SK-N-SH (cell line): ENCODE measurements around the gene TMA16. TPM values are rescaled to one million over a fixed set of nuclear protein-coding genes. Genes with fewer than 3 reads are reported as not detected.

ENCODE experiments used
- CTCF ChIA-PET: fragments of 300-600, 350-600 bp; formaldehyde crosslinking; extraction: SDS; loops from one replicate; lab custom pipeline; 2021; lab: Yijun Ruan, JAX
- POLR2A ChIA-PET: fragments of 350-600 bp; sonication (Branson Sonifier 250); formaldehyde crosslinking; extraction: SDS; loops from one replicate; lab custom pipeline; 2020; ENCODE audit warnings: antibody characterized with exemption, inconsistent platforms; lab: Yijun Ruan, JAX
- DNase-seq: peaks from one replicate; pipeline ENCODE4 v3.0.0; 2012
- H2AFZ ChIP-seq: fragments of 200-600 bp; sonication (generic); 2 replicates; pipeline ENCODE4 v1.8.1; 2016; ENCODE audit warnings: antibody characterized with exemption, mild to moderate bottlenecking, low read depth
- H3F3A ChIP-seq: fragments of 200-600 bp; sonication (generic); replicated peaks from 2 replicates; pipeline ENCODE3; 2016; ENCODE audit warnings: antibody characterized with exemption, mild to moderate bottlenecking; ENCODE audit not compliant: insufficient read depth
- H3K27ac ChIP-seq, 2 experiments: fragments of 200-500 bp in 1 of 2; fragments of 200-600 bp in 1 of 2; sonication (Bioruptor generic) in 1 of 2; sonication (generic), shearing (Covaris generic) in 1 of 2; 2 replicates each; pipeline versions ENCODE4 v1.5.1 to v1.6.1; 2014 to 2016; ENCODE audit warnings: low read depth in 2 of 2, inconsistent platforms in 1 of 2, low read length in 1 of 2, mild to moderate bottlenecking in 1 of 2, mixed read lengths in 1 of 2
- H3K27me3 ChIP-seq: fragments of 200-600 bp; sonication (generic), shearing (Covaris generic); 2 replicates; pipeline ENCODE4 v1.6.1; 2016; ENCODE audit warnings: mixed run types; ENCODE audit not compliant: insufficient read depth
- H3K36me3 ChIP-seq, 2 experiments: fragments of 200-500 bp in 1 of 2; fragments of 200-600 bp in 1 of 2; sonication (Bioruptor generic) in 1 of 2; sonication (generic) in 1 of 2; replicated peaks in 1 of 2; 2 replicates each; pipeline versions ENCODE3 to v1.5.1; 2014 to 2016; ENCODE audit warnings: low read length in 1 of 2, mild to moderate bottlenecking in 1 of 2; ENCODE audit not compliant: insufficient read depth in 2 of 2, control insufficient read depth in 1 of 2
- H3K4me1 ChIP-seq, 2 experiments: fragments of 200-500 bp in 1 of 2; fragments of 200-600 bp in 1 of 2; sonication (Bioruptor generic) in 1 of 2; sonication (generic), shearing (Covaris generic) in 1 of 2; 2 replicates each; pipeline versions ENCODE4 v1.5.1 to v1.6.1; 2014 to 2016; ENCODE audit warnings: low read depth in 1 of 2, low read length in 1 of 2, mixed run types in 1 of 2; ENCODE audit not compliant: insufficient read depth in 2 of 2, control insufficient read depth in 1 of 2
- H3K4me2 ChIP-seq: fragments of 200-600 bp; sonication (generic), shearing (Covaris generic); 2 replicates; pipeline ENCODE4 v1.6.1; 2017; ENCODE audit warnings: mixed run types
- H3K4me3 ChIP-seq, 2 experiments: fragments of 200-500 bp in 1 of 2; fragments of 200-600 bp in 1 of 2; sonication (Bioruptor generic) in 1 of 2; sonication (generic), shearing (Covaris generic) in 1 of 2; 2 replicates each; pipeline versions ENCODE4 v1.5.1 to v1.8.1; 2014 to 2016; ENCODE audit warnings: low read depth in 2 of 2, inconsistent platforms in 1 of 2, low read length in 1 of 2, mild to moderate bottlenecking in 1 of 2, mixed read lengths in 1 of 2, moderate library complexity in 1 of 2
- H3K79me2 ChIP-seq: fragments of 200-600 bp; sonication (generic); 2 replicates; pipeline ENCODE4 v1.8.1; 2017; ENCODE audit warnings: mild to moderate bottlenecking; ENCODE audit not compliant: insufficient read depth
- H3K9ac ChIP-seq: fragments of 200-600 bp; sonication (generic); 2 replicates; pipeline ENCODE4 v1.6.1; 2017; ENCODE audit warnings: mixed run types
- H3K9me2 ChIP-seq: fragments of 200-600 bp; sonication (generic); 2 replicates; pipeline ENCODE4 v1.6.1; 2017; ENCODE audit warnings: mixed run types
- H3K9me3 ChIP-seq: fragments of 200-600 bp; sonication (generic); 2 replicates; pipeline ENCODE4 v1.6.1; 2017; ENCODE audit warnings: mixed run types, mild to moderate bottlenecking, moderate library complexity
- H4K20me1 ChIP-seq: fragments of 200-600 bp; sonication (generic); 2 replicates; pipeline ENCODE4 v1.6.1; 2017; ENCODE audit warnings: mild to moderate bottlenecking, mixed run types; ENCODE audit not compliant: insufficient read depth
- ELF1 ChIP-seq: IDR thresholded peaks from 2 replicates; pipeline ENCODE4 v1.4.0; 2012
- EP300 ChIP-seq, 2 experiments: IDR thresholded peaks; 2 replicates each; pipeline versions ENCODE4 v1.4.0 to v1.6.1; 2012; ENCODE audit warnings: borderline replicate concordance in 1 of 2, low read depth in 1 of 2, low read length in 1 of 2
- FOSL2 ChIP-seq: IDR thresholded peaks from 2 replicates; pipeline ENCODE4 v1.4.0; 2012; ENCODE audit warnings: low read depth, mild to moderate bottlenecking, moderate library complexity, borderline replicate concordance
- FOXJ3 ChIP-seq: sonication (generic); formaldehyde crosslinking; IDR thresholded peaks from 2 replicates; pipeline ENCODE4 v1.5.1; 2020; ENCODE audit warnings: mild to moderate bottlenecking, missing genetic modification reagents
- FOXM1 ChIP-seq: IDR thresholded peaks from 2 replicates; pipeline ENCODE4 v1.4.0; 2012; ENCODE audit warnings: low read depth, mild to moderate bottlenecking
- JUND ChIP-seq: IDR thresholded peaks from 2 replicates; pipeline ENCODE4 v1.4.0; 2012
- MEF2A ChIP-seq: IDR thresholded peaks from 2 replicates; pipeline ENCODE4 v1.4.0; 2012; ENCODE audit warnings: low read depth, borderline replicate concordance
- NFIC ChIP-seq: IDR thresholded peaks from 2 replicates; pipeline ENCODE4 v1.4.0; 2012; ENCODE audit warnings: borderline replicate concordance
- RAD21 ChIP-seq: IDR thresholded peaks from 2 replicates; pipeline ENCODE4 v1.6.1; 2012; ENCODE audit warnings: mild to moderate bottlenecking, low read length
- RCOR1 ChIP-seq: fragments of 150-350 bp; IDR thresholded peaks from 2 replicates; pipeline ENCODE4 v1.6.1; 2017; ENCODE audit warnings: antibody characterized with exemption, low read length
- RFX5 ChIP-seq: IDR thresholded peaks from 2 replicates; pipeline ENCODE4 v1.6.1; 2012; ENCODE audit warnings: mild to moderate bottlenecking, improper control_type of control experiment, low read length
- RXRA ChIP-seq: IDR thresholded peaks from 2 replicates; pipeline ENCODE4 v1.4.0; 2012; ENCODE audit warnings: low read depth, mild to moderate bottlenecking, borderline replicate concordance
- SIN3A ChIP-seq: IDR thresholded peaks from 2 replicates; pipeline ENCODE4 v1.6.1; 2012; ENCODE audit warnings: low read depth, mild to moderate bottlenecking, low read length, moderate library complexity, borderline replicate concordance
- SMC3 ChIP-seq: IDR thresholded peaks from 2 replicates; pipeline ENCODE4 v1.6.1; 2012; ENCODE audit warnings: low read depth, low read length, improper control_type of control experiment
- TEAD4 ChIP-seq: IDR thresholded peaks from 2 replicates; pipeline ENCODE4 v1.4.0; 2012; ENCODE audit warnings: mild to moderate bottlenecking, borderline replicate concordance; ENCODE audit not compliant: insufficient read depth
- YY1 ChIP-seq: IDR thresholded peaks from 2 replicates; pipeline ENCODE4 v1.4.0; 2012; ENCODE audit warnings: low read depth, mild to moderate bottlenecking
- WGBS: methylation state at CpG from one replicate; pipeline ENCODE4 v1.1.6; 2017; ENCODE audit warnings: low lambda C conversion rate; 5-methylcytosine and 5-hydroxymethylcytosine counted together
- polyA plus RNA-seq, 3 experiments: library from polyadenylated mRNA; depleted of rRNA; stranded (reverse); fragments of >200 nt; gene quantifications; 2 replicates each; pipeline ENCODE4 v1.2.3, GENCODE V29; 2012
- TF ChIP-seq, protein P1 (sequence below): IDR thresholded peaks from 2 replicates; pipeline ENCODE4; 2012
- TF ChIP-seq, protein P2 (sequence below): IDR thresholded peaks from 2 replicates; pipeline ENCODE4 v1.4.0; 2012; ENCODE audit warnings: low read depth, borderline replicate concordance
- TF ChIP-seq, protein P3 (sequence below): IDR thresholded peaks from 2 replicates; pipeline ENCODE4 v1.4.0; 2012; ENCODE audit warnings: low read depth
- TF ChIP-seq, protein P4 (sequence below): fragments of 150-350 bp; IDR thresholded peaks from 2 replicates; pipeline ENCODE4 v1.6.1; 2017; ENCODE audit warnings: antibody characterized with exemption, low read length, low read depth, borderline replicate concordance
- TF ChIP-seq, protein P5 (sequence below): IDR thresholded peaks from 2 replicates; pipeline ENCODE4 v1.4.0; 2012; ENCODE audit warnings: low read depth, borderline replicate concordance

The TMA16 gene
- polyA plus RNA-seq, 1 of the 3 experiments (the other 2 are of a cell fraction): 10.0 TPM

DNA sequence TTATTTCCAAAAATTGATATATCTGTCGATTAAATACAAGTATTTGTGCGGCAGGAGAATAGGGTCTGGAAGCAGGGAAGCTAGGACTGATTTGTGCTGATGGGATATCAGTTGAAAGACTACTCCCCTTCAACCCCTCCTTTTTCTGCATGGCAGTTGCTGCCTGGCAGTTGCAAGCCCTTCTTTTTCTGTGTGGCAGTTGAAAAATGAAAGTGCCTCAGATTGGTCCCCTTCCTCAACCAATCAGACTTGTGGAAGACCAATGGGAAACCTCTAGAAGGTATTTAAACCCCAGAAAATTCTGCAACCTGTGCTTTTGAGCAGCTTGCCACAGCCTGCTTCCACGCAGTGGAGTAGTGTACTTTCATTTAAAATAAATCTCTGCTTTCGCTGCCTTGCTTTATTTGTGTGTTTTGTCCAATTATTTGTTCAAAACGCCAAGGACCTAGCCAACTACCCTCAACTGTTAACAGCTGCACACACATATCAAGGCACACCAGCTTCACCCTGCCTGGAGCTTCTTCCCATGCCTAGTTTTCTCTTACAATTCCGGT lies 1.5 kb upstream of the TMA16 start (continued):
- TF ChIP-seq, protein P1, sequence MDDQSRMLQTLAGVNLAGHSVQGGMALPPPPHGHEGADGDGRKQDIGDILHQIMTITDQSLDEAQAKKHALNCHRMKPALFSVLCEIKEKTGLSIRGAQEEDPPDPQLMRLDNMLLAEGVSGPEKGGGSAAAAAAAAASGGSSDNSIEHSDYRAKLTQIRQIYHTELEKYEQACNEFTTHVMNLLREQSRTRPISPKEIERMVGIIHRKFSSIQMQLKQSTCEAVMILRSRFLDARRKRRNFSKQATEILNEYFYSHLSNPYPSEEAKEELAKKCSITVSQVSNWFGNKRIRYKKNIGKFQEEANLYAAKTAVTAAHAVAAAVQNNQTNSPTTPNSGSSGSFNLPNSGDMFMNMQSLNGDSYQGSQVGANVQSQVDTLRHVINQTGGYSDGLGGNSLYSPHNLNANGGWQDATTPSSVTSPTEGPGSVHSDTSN: no peak
- TF ChIP-seq NFIC: no peak

DNA sequence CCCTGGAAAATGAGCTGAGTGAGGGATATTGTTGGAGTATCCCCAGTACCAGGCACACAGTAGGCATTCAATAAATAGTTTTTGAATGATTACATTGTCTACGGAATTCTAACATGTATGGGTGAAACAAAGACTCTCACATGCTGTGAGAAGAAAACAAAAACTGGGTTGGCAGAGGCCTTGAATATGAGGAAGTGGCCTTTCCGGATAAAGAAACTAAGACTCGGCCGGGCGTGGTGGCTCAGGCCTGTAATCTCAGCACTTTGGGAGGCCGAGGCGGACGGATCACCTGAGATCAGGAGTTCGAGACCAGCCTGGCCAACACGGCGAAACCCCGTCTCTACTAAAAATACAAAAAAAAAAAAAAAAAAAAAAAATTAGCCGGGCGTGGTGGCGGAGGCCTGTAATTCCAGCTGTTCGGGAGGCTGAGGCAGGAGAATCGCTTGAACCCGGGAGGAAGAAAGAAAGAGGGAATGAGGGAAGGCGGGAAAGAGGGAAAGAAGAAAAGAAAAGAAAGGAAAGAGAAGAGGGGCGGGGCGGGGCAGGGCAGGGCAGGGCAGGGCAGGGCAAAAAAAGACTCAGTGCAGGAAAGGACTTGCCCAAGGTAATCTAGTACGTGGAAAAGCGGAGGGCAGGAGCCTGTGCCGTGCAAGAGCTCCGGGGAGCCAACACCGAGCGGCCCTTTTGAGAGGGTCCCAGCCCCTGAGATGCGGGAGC lies 689 bp upstream of the TMA16 start:
- peak overlapping the region; percentile 67 for H2AFZ ChIP-seq
- H3K4me2 ChIP-seq: peak overlapping the region; percentile 75
- H3K36me3 ChIP-seq: peaks cover 4 to 5% of the 10 kb centered on the region in 2 experiments
- H3K27me3 ChIP-seq: 0 out of 2 replicates have a peak, but pooled peaks cover 4% of the 10 kb centered on the region
- H4K20me1 ChIP-seq: no peaks in the 10 kb centered on the region; the same call in none of the 2 replicates
- TF ChIP-seq SMC3 (no peak), YY1 (no peak), FOSL2 (no peak), RXRA (no peak)
- H3K4me1 ChIP-seq: peaks cover 5 to 14% of the 10 kb centered on the region in 2 experiments; a peak in 3 of 4 replicates
- H3K4me3 ChIP-seq: peak overlapping the region; percentile 84 to 96
- CTCF ChIA-PET: interaction anchor here (1.0 to 3.4 kb wide), 6 partner anchors 9 to 61 kb away, joined by 3 to 60 read pairs (median 8); no protein-coding TSS in a partner anchor
- POLR2A ChIA-PET: interaction anchor here (0.9 to 1.2 kb wide), 4 partner anchors 13 to 56 kb away, joined by 3 to 6 read pairs (median 4); no protein-coding TSS in a partner anchor
- WGBS: 29% methylated on average over 28 of the region's 28 CpGs
- peak overlapping the region; percentile 91 for H3K9ac ChIP-seq
- no peak for DNase-seq
- H3K79me2 ChIP-seq: peaks cover 42% of the 10 kb centered on the region
- H3K9me2 ChIP-seq: no peaks in the 10 kb centered on the region
- H3K9me3 ChIP-seq: no peaks in the 10 kb centered on the region
- peaks cover 7% of the 10 kb centered on the region for H3F3A ChIP-seq
- H3K27ac ChIP-seq: peak overlapping the region; percentile 75 to 88

DNA sequence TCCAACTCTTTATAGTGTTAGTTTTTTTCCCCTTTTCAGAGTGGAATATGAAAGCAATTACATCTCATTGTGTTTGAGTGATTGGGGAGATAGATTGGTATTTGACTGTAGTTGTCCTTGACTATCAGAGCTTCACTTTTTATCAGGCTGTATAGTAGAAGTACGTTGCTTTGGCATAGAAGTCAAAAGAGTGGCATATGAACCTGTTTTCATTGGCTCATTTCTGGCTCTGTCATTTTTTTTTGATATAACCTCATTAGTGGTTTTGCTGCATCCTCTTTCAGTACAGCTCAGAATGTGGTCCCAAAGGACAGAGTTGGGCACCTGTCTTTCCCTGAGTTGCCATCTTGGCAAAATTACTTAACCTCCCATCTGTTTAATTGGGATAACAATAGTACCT lies 1.4 kb downstream of the TMA16 start:
- H3K4me3 ChIP-seq: peak overlapping the region; percentile 84 to 96; a peak in 3 of 4 replicates
- no peak overlapping the region for H2AFZ ChIP-seq
- peak overlapping the region; percentile 11 to 88; a peak in 1 of 4 replicates for H3K27ac ChIP-seq
- peaks cover 5% of the 10 kb centered on the region in 2 experiments for H3K36me3 ChIP-seq
- H3K27me3 ChIP-seq: no peaks in the 10 kb centered on the region
- peak overlapping the region; percentile 91; the same call in 1 of the 2 replicates for H3K9ac ChIP-seq
- H3K4me1 ChIP-seq: peaks cover 5 to 14% of the 10 kb centered on the region in 2 experiments; a peak in 3 of 4 replicates
- H3F3A ChIP-seq: peaks cover 7% of the 10 kb centered on the region
- ChIA-PET CTCF (interaction anchor here (1.3 kb wide), 1 partner anchor 52 kb away, joined by 3 read pairs; no protein-coding TSS in a partner anchor), POLR2A (no interaction called here)
- no peaks in the 10 kb centered on the region for H3K9me2 ChIP-seq
- 9% methylated on average over 1 of the region's 1 CpG for WGBS
- H3K4me2 ChIP-seq: peak overlapping the region; percentile 75
- peaks cover 7% of the 10 kb centered on the region for H4K20me1 ChIP-seq
- H3K9me3 ChIP-seq: no peaks in the 10 kb centered on the region
- peaks cover 63% of the 10 kb centered on the region for H3K79me2 ChIP-seq
- DNase-seq: peak; percentile 7
- TF ChIP-seq MEF2A: no peak
- TF ChIP-seq RCOR1: no peak
- TF ChIP-seq SIN3A: no peak
- TF ChIP-seq, protein P2, sequence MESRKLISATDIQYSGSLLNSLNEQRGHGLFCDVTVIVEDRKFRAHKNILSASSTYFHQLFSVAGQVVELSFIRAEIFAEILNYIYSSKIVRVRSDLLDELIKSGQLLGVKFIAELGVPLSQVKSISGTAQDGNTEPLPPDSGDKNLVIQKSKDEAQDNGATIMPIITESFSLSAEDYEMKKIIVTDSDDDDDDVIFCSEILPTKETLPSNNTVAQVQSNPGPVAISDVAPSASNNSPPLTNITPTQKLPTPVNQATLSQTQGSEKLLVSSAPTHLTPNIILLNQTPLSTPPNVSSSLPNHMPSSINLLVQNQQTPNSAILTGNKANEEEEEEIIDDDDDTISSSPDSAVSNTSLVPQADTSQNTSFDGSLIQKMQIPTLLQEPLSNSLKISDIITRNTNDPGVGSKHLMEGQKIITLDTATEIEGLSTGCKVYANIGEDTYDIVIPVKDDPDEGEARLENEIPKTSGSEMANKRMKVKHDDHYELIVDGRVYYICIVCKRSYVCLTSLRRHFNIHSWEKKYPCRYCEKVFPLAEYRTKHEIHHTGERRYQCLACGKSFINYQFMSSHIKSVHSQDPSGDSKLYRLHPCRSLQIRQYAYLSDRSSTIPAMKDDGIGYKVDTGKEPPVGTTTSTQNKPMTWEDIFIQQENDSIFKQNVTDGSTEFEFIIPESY: no peak
- no peak for TF ChIP-seq TEAD4
- TF ChIP-seq EP300 (IDR thresholded peaks at IDR 0.05; ENCODE audit: borderline replicate concordance in 1 of 2, low read depth in 1 of 2, low read length in 1 of 2): no peak
- TF ChIP-seq, protein P3, sequence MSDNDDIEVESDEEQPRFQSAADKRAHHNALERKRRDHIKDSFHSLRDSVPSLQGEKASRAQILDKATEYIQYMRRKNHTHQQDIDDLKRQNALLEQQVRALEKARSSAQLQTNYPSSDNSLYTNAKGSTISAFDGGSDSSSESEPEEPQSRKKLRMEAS: no peak
- no peak for TF ChIP-seq RFX5
- TF ChIP-seq FOXJ3 (CRISPR knock-in tag): no peak
- no peak for TF ChIP-seq RAD21
- TF ChIP-seq, protein P4, sequence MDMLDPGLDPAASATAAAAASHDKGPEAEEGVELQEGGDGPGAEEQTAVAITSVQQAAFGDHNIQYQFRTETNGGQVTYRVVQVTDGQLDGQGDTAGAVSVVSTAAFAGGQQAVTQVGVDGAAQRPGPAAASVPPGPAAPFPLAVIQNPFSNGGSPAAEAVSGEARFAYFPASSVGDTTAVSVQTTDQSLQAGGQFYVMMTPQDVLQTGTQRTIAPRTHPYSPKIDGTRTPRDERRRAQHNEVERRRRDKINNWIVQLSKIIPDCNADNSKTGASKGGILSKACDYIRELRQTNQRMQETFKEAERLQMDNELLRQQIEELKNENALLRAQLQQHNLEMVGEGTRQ: no peak
- no peak for TF ChIP-seq JUND
- TF ChIP-seq, protein P5, sequence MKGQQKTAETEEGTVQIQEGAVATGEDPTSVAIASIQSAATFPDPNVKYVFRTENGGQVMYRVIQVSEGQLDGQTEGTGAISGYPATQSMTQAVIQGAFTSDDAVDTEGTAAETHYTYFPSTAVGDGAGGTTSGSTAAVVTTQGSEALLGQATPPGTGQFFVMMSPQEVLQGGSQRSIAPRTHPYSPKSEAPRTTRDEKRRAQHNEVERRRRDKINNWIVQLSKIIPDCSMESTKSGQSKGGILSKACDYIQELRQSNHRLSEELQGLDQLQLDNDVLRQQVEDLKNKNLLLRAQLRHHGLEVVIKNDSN: no peak
- TF ChIP-seq ELF1: no peak
- TF ChIP-seq FOXM1: no peak
